PC-9 (cell line): Measurements from ENCODE around the gene SLC38A10. TPM values are rescaled to one million over a fixed set of nuclear protein-coding genes. Genes with fewer than 3 reads are reported as not detected.

Source experiments
- BruUV-seq: library from RNA; stranded (reverse); fragments of 400-500 nt; replicated peaks from 2 replicates; lab custom pipeline; 2021; lab: Mats Ljungman, UMichigan
- CTCF ChIA-PET: fragments of 300-600 bp; sonication (Branson Sonifier 250); formaldehyde crosslinking; loops from one replicate; lab custom pipeline; 2022; ENCODE audit warnings: antibody characterized with exemption; lab: Charles Lee
- POLR2A ChIA-PET: fragments of 300-600 bp; sonication (Branson Sonifier 250); formaldehyde crosslinking; loops from one replicate; lab custom pipeline; 2022; ENCODE audit warnings: antibody characterized with exemption; ENCODE audit not compliant: unreplicated experiment; lab: Charles Lee
- DNase-seq, 2 experiments: peaks; one replicate each; pipeline versions ENCODE4 v3.0.0 to v3.0.0-alpha.2; 2015 to 2022; ENCODE audit warnings: mixed read lengths in 1 of 2
- H2AFZ ChIP-seq: fragments of 200-600 bp; sonication (generic); 2 replicates; pipeline ENCODE4 v1.8.1; 2017; ENCODE audit warnings: antibody characterized with exemption
- H3F3A ChIP-seq: fragments of 200-600 bp; sonication (generic); 2 replicates; pipeline ENCODE4 v1.8.1; 2017; ENCODE audit warnings: antibody characterized with exemption, mild to moderate bottlenecking, low read depth; ENCODE audit not compliant: insufficient read depth
- H3K27ac ChIP-seq: fragments of 200-600 bp; sonication (generic); 2 replicates; pipeline ENCODE4 v1.6.1; 2016; ENCODE audit warnings: mixed run types
- H3K27me3 ChIP-seq: fragments of 200-600 bp; sonication (generic); 2 replicates; pipeline ENCODE4 v1.6.1; 2016; ENCODE audit warnings: low read depth, mixed run types; ENCODE audit not compliant: insufficient read depth
- H3K36me3 ChIP-seq: fragments of 200-600 bp; sonication (generic); 2 replicates; pipeline ENCODE4 v1.6.1; 2016; ENCODE audit warnings: low read depth, mixed run types
- H3K4me1 ChIP-seq: fragments of 200-600 bp; sonication (generic); replicated peaks from 2 replicates; pipeline ENCODE4 v1.6.1; 2016; ENCODE audit warnings: mixed run types; ENCODE audit not compliant: insufficient read depth
- H3K4me2 ChIP-seq: fragments of 200-600 bp; sonication (generic); 2 replicates; pipeline ENCODE4 v1.6.1; 2017; ENCODE audit warnings: mixed run types
- H3K4me3 ChIP-seq: fragments of 200-600 bp; sonication (generic); 2 replicates; pipeline ENCODE4 v1.6.1; 2016; ENCODE audit warnings: mixed run types
- H3K79me2 ChIP-seq: fragments of 200-600 bp; sonication (generic); 2 replicates; pipeline ENCODE4 v1.6.1; 2017; ENCODE audit warnings: low read depth, mixed run types
- H3K9me2 ChIP-seq: fragments of 200-600 bp; sonication (generic); 2 replicates; pipeline ENCODE4 v1.8.1; 2017; ENCODE audit warnings: mild to moderate bottlenecking; ENCODE audit not compliant: insufficient read depth
- H3K9me3 ChIP-seq: fragments of 200-600 bp; sonication (generic); 2 replicates; pipeline ENCODE4 v1.8.1; 2016; ENCODE audit warnings: low read depth; ENCODE audit not compliant: insufficient read depth
- H4K20me1 ChIP-seq: fragments of 200-600 bp; sonication (generic); 2 replicates; pipeline ENCODE4 v1.8.1; 2017; ENCODE audit not compliant: insufficient read depth
- CTCF ChIP-seq: fragments of 200-600 bp; sonication (generic); conservative IDR thresholded peaks from 2 replicates; pipeline ENCODE4 v1.6.1; 2017; ENCODE audit warnings: mixed run types, antibody characterized with exemption, mild to moderate bottlenecking, moderate library complexity
- EZH2 ChIP-seq: fragments of 200-600 bp; sonication (generic); IDR thresholded peaks from 2 replicates; pipeline ENCODE4 v1.8.0; 2017; ENCODE audit warnings: antibody characterized with exemption, low read depth
- intact Hi-C: fragments of 100-400 bp; cut with micrococcal nuclease; formaldehyde crosslinking; loops from one replicate; pipeline ENCODE4 v1.10.0; 2022; ENCODE audit not compliant: unreplicated experiment
- total RNA-seq: library from RNA; stranded (reverse); gene quantifications from 2 replicates; pipeline ENCODE4 v1.2.3, GENCODE V29; 2021

Gene SLC38A10
- total RNA-seq, 1 experiment from 2014 or later: 127 TPM

- no TSS peak for BruUV-seq
- H3K27ac ChIP-seq: no peak overlapping the region
Observed at GRCh38 chr17:81244358-81245023, 50.6 kb downstream of the SLC38A10 start.

GRCh38 chr17:81243333-81243664 lies 51.8 kb downstream of the SLC38A10 start:
- no TSS peak for BruUV-seq
- CTCF ChIA-PET: no interaction called here
- Histone ChIP-seq H3K4me3 (no peak overlapping the region), H3K9me2 (no peaks in the 10 kb centered on the region), H3K79me2 (peaks cover 15% of the 10 kb centered on the region), H3K27ac (no peak overlapping the region), H3K9me3 (no peaks in the 10 kb centered on the region), H3K36me3 (no peaks in the 10 kb centered on the region), H3K27me3 (no peaks in the 10 kb centered on the region), H3K4me1 (no peaks in the 10 kb centered on the region), H4K20me1 (no peaks in the 10 kb centered on the region; the same call in 1 of the 2 replicates), H2AFZ (no peak overlapping the region), H3K4me2 (no peak overlapping the region), H3F3A (0 out of 2 replicates have a peak, but pooled peaks cover 7% of the 10 kb centered on the region)
- DNase-seq: no peak
- intact Hi-C loops: loop anchor here (5.0 kb wide), 1 partner anchor 321 kb away; no protein-coding TSS in a partner anchor
- POLR2A ChIA-PET: no interaction called here
- no peak for TF ChIP-seq EZH2
- TF ChIP-seq CTCF: no peak

More at GRCh38 chr17:81244358-81245023, 50.6 kb downstream of the SLC38A10 start:
- H4K20me1 ChIP-seq: no peaks in the 10 kb centered on the region; the same call in 1 of the 2 replicates
- H3K36me3 ChIP-seq: no peaks in the 10 kb centered on the region
- ChIA-PET POLR2A (no interaction called here), CTCF (no interaction called here)
- H3K9me2 ChIP-seq: no peaks in the 10 kb centered on the region
- no peak for DNase-seq
- H3K27me3 ChIP-seq: no peaks in the 10 kb centered on the region
- H3K4me2 ChIP-seq: no peak overlapping the region
- H3F3A ChIP-seq: 0 out of 2 replicates have a peak, but pooled peaks cover 7% of the 10 kb centered on the region
- TF ChIP-seq CTCF (no peak), EZH2 (no peak)
- no peaks in the 10 kb centered on the region for H3K4me1 ChIP-seq
- H3K79me2 ChIP-seq: peaks cover 13% of the 10 kb centered on the region
- no peaks in the 10 kb centered on the region for H3K9me3 ChIP-seq
- no peak overlapping the region for H3K4me3 ChIP-seq
- H2AFZ ChIP-seq: no peak overlapping the region
- intact Hi-C loops: loop anchor here (5.0 kb wide), 1 partner anchor 322 kb away; no protein-coding TSS in a partner anchor

GRCh38 chr17:81242421-81243332 lies 52.4 kb downstream of the SLC38A10 start:
- BruUV-seq: no TSS peak
- Histone ChIP-seq H4K20me1 (no peaks in the 10 kb centered on the region; the same call in 1 of the 2 replicates), H2AFZ (no peak overlapping the region), H3K36me3 (no peaks in the 10 kb centered on the region), H3K79me2 (peaks cover 15% of the 10 kb centered on the region), H3K27ac (no peak overlapping the region), H3K9me3 (no peaks in the 10 kb centered on the region), H3F3A (0 out of 2 replicates have a peak, but pooled peaks cover 7% of the 10 kb centered on the region), H3K27me3 (no peaks in the 10 kb centered on the region), H3K4me1 (peaks cover 5% of the 10 kb centered on the region; the same call in 1 of the 2 replicates), H3K4me2 (no peak overlapping the region), H3K4me3 (no peak overlapping the region), H3K9me2 (no peaks in the 10 kb centered on the region)
- ChIA-PET POLR2A (no interaction called here), CTCF (no interaction called here)
- intact Hi-C loops: loop anchor here (5.0 kb wide), 1 partner anchor 320 kb away; no protein-coding TSS in a partner anchor
- DNase-seq: no peak
- TF ChIP-seq CTCF (no peak), EZH2 (no peak)
